Muscle of leg (tissue), 11 donors: Measurements from ENCODE around the gene ANKRD11. TPM values are rescaled to one million over a fixed set of nuclear protein-coding genes. Genes with fewer than 3 reads are reported as not detected.

Experiments used
- DNase-seq: peaks from one replicate; pipeline ENCODE4 v3.0.0; 2013
- H3K27ac ChIP-seq: one replicate; pipeline ENCODE4 v1.5.1; 2013; ENCODE audit warnings: mild to moderate bottlenecking, low read length, control low read depth
- H3K27me3 ChIP-seq: one replicate; pipeline ENCODE4 v1.6.1; 2013; ENCODE audit warnings: low read length; ENCODE audit not compliant: control insufficient read depth, insufficient read depth
- H3K36me3 ChIP-seq: one replicate; pipeline ENCODE4 v1.6.1; 2013; ENCODE audit warnings: low read length; ENCODE audit not compliant: control insufficient read depth, insufficient read depth
- H3K4me1 ChIP-seq: one replicate; pipeline ENCODE4 v1.6.1; 2013; ENCODE audit warnings: low read length; ENCODE audit not compliant: control insufficient read depth, insufficient read depth
- H3K4me3 ChIP-seq: one replicate; pipeline ENCODE4 v1.5.1; 2013; ENCODE audit warnings: low read length, control low read depth
- H3K9me3 ChIP-seq: replicated peaks from 2 replicates; pipeline ENCODE4 v1.6.1; 2013; ENCODE audit warnings: low read depth, low read length; ENCODE audit not compliant: control insufficient read depth
- WGBS: methylation state at CpG from one replicate; pipeline ENCODE4 v1.1.5; 2013; ENCODE audit warnings: missing lambda C conversion rate; ENCODE audit not compliant: insufficient coverage; 5-methylcytosine and 5-hydroxymethylcytosine counted together
- polyA plus RNA-seq, 8 donors: library from polyadenylated mRNA; unstranded; fragments of 120-200 nt; gene quantifications; one replicate each; pipeline versions ENCODE4 v1.2.1 to v1.2.3, GENCODE V29; 2013; ENCODE audit warnings: inconsistent platforms in 1 of 8, low replicate concordance in 1 of 8; ENCODE audit not compliant: insufficient read length in 8 of 8, insufficient read depth in 1 of 8
- total RNA-seq: library from RNA; stranded (reverse); fragments of 120-200 nt; gene quantifications from one replicate; pipeline ENCODE4 v1.2.4, GENCODE V29; 2013

Gene ANKRD11
- total and polyA plus RNA-seq, 9 donors = 34.0 to 79.8 (median 63.6) TPM

DNA sequence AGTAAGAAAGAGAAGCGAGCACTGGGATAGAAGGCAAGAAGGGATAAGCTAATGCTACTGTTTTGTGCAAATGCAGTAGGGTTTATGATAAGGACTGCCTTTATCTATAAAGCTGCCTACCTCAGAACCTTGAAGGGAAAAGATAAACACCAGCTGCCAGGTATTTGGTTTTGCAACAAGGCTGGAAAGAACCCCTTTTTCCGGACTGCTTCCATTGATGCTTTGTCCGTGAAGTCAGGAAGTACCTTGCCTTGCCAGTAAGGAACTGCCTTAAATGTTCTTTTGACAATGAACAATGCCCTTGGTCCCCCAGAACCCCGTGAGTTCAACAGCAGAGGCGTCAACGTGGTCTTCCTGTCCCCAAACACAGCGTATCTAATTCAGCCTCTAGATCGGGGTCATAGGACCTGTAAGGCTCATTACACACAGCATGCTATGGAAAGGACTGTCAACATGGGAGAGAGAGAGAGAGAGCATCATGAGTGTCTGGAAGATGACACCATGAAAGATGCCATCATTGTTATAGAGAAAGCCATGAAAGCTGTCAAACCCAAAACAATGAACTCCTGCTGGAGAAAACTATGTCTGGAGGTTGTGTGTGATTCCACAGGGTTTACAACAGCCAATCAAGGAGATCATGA, 113.4 kb downstream of the ANKRD11 start:
- no peak for DNase-seq

DNA sequence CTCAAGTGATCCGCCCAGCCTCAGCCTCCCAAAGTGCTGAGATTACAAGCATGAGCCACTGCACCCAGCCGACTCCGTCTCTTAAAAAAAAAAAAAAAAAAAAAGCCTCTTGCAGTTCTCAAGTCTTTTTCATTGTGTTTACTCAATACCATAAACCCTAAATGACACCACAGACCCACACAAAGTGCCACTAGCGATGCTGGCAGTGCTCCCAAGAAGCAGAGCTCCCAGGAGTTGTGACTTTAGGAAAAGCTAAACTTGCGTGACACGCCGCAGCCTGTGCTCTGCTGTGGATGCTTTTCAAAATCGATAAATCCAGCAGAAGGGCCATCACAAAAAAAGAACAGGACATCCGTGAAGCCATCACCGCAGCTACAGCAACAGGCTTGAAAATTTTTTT, 114.7 kb downstream of the ANKRD11 start:
- Histone ChIP-seq H3K27me3 (no peaks in the 10 kb centered on the region), H3K27ac (no peak overlapping the region), H3K9me3 (peaks cover 8% of the 10 kb centered on the region), H3K4me1 (peaks cover 50% of the 10 kb centered on the region), H3K4me3 (no peak overlapping the region), H3K36me3 (peaks cover 19% of the 10 kb centered on the region)
- no peak for DNase-seq
- WGBS = 90% methylated on average over 8 of the region's 10 CpGs

More for the DNA sequence above, 113.4 kb downstream of the ANKRD11 start:
- Histone ChIP-seq H3K27me3 (no peaks in the 10 kb centered on the region), H3K36me3 (peaks cover 6% of the 10 kb centered on the region), H3K4me1 (peaks cover 41% of the 10 kb centered on the region), H3K9me3 (peaks cover 8% of the 10 kb centered on the region), H3K27ac (peak overlapping the region; percentile 1), H3K4me3 (no peak overlapping the region)
- 90% methylated on average over 4 of the region's 8 CpGs for WGBS

- 70% methylated on average over 14 of the region's 19 CpGs for WGBS
- Histone ChIP-seq H3K27me3 (no peaks in the 10 kb centered on the region), H3K27ac (no peak overlapping the region), H3K4me1 (peaks cover 56% of the 10 kb centered on the region), H3K4me3 (no peak overlapping the region), H3K9me3 (peaks cover 8% of the 10 kb centered on the region), H3K36me3 (peaks cover 20% of the 10 kb centered on the region)
- no peak for DNase-seq
Measured at GRCh38 chr16:89375021-89375420, 115.3 kb downstream of the ANKRD11 start.

- peaks cover 61% of the 10 kb centered on the region for H3K4me1 ChIP-seq
- peaks cover 20% of the 10 kb centered on the region for H3K36me3 ChIP-seq
- H3K27me3 ChIP-seq = no peaks in the 10 kb centered on the region
- peak overlapping the region; percentile 59 for H3K27ac ChIP-seq
- WGBS = 18% methylated on average over 13 of the region's 18 CpGs
- DNase-seq = peak; percentile 81
- peaks cover 8% of the 10 kb centered on the region for H3K9me3 ChIP-seq
- no peak overlapping the region for H3K4me3 ChIP-seq
Measured at GRCh38 chr16:89374393-89374960, 115.9 kb downstream of the ANKRD11 start.

- peak overlapping the region; percentile 59 for H3K27ac ChIP-seq
- no peaks in the 10 kb centered on the region for H3K27me3 ChIP-seq
- no peak overlapping the region for H3K4me3 ChIP-seq
- peaks cover 20% of the 10 kb centered on the region for H3K36me3 ChIP-seq
- H3K4me1 ChIP-seq = peaks cover 61% of the 10 kb centered on the region
- DNase-seq = peak; percentile 77
- 57% methylated on average over 21 of the region's 32 CpGs for WGBS
- H3K9me3 ChIP-seq = peaks cover 8% of the 10 kb centered on the region
Measured at GRCh38 chr16:89373355-89374110, 116.8 kb downstream of the ANKRD11 start.

DNA sequence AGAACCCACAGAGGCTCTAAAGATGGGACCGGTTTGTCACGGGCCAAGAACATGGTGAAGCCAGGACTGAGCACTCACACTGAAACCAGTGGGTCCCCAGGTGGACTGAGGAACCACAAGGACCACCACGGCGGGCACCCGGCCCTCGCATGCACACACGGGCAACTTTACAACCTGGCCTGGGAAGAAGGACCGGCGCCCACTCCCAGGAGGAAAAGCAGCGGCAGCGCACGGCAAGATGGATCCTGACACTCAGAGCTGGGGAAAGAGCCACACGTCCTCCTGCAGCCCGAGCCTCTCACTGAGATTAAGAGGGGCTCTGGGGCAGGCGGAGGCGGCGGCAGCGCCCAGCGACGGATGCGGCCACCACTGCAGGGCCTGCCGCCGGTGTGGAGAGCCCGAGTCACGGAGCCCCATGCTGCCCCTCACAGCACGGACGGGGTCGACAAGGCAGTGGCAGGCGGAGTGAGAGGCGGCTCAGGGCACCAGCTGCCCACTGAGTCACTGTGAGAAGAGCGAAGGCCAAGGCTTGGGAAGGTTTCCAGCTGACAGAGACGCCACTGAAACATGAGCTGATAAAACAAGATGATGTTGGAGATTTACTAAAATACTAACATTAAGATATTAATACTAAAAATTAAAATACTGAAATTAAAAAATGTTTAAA, 118.3 kb downstream of the ANKRD11 start:
- no peak for DNase-seq
- Histone ChIP-seq H3K9me3 (peaks cover 8% of the 10 kb centered on the region), H3K27ac (no peak overlapping the region), H3K27me3 (no peaks in the 10 kb centered on the region), H3K36me3 (peaks cover 20% of the 10 kb centered on the region), H3K4me3 (no peak overlapping the region), H3K4me1 (peaks cover 72% of the 10 kb centered on the region)
- WGBS = 86% methylated on average over 27 of the region's 32 CpGs

DNA sequence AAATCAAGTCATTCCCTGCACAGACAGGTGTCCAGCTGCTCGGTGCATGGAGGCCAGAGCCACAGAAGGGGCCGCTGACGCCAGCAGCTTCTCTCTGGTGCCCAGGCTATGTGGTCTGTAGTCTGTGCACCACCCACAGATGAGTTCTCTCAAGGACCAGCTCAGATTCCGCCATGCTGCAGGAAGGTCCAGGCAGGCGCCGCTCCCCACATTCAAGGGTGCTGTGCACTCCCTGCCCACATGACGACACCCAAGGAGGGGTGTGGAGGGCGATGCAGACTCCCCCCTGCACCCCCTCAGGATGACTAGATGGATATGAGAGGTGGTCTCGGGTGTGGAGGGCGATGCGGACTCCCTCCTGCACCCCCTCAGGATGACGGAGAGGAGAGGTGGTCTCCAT, 119.0 kb downstream of the ANKRD11 start:
- Histone ChIP-seq H3K4me3 (no peak overlapping the region), H3K36me3 (peaks cover 20% of the 10 kb centered on the region), H3K9me3 (peaks cover 6% of the 10 kb centered on the region), H3K27ac (no peak overlapping the region), H3K27me3 (no peaks in the 10 kb centered on the region), H3K4me1 (peaks cover 79% of the 10 kb centered on the region)
- 87% methylated on average over 5 of the region's 12 CpGs for WGBS
- no peak for DNase-seq

DNA sequence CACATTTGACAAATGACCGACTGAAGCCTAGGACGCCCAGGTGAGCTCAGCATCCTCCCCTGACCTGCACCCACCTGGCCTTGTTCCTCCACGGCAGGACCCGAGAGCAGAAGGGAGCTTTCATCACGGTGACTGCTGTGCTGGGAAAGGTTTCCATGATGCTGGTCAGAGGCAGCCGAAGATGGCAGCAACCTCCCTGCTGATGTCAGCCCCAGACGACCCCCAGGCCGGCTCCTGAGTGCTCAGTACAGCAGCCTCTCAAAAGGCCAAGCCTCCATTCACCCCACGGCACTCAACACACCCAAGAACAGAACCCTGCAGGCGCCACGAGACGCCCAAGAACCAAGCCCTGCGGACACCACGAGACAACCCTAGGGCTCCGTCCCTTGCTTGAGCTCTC, 119.8 kb downstream of the ANKRD11 start:
- Histone ChIP-seq H3K4me1 (peaks cover 81% of the 10 kb centered on the region), H3K9me3 (no peaks in the 10 kb centered on the region), H3K36me3 (peaks cover 20% of the 10 kb centered on the region), H3K27ac (no peak overlapping the region), H3K27me3 (no peaks in the 10 kb centered on the region), H3K4me3 (no peak overlapping the region)
- 81% methylated on average over 14 of the region's 15 CpGs for whole genome bisulfite sequencing
- DNase-seq = no peak

- Histone ChIP-seq H3K9me3 (no peaks in the 10 kb centered on the region), H3K27ac (peak overlapping the region; percentile 44), H3K27me3 (no peaks in the 10 kb centered on the region), H3K36me3 (peaks cover 20% of the 10 kb centered on the region), H3K4me1 (peaks cover 79% of the 10 kb centered on the region), H3K4me3 (no peak overlapping the region)
- no peak for DNase-seq
- 68% methylated on average over 5 of the region's 5 CpGs for WGBS
Measured at GRCh38 chr16:89370081-89370511, 120.3 kb downstream of the ANKRD11 start.
